Common myeloid progenitor, CD34-positive (primary cell): Measurements from ENCODE around the gene ZNF563. TPM values are rescaled to one million over a fixed set of nuclear protein-coding genes. Genes with fewer than 3 reads are reported as not detected.

ENCODE experiments used
- CTCF ChIA-PET: fragments of 350-600 bp; sonication (Branson Sonifier 250); formaldehyde crosslinking; loops from one replicate; lab custom pipeline; 2021; ENCODE audit warnings: antibody characterized with exemption; lab: Charles Lee
- POLR2A ChIA-PET: fragments of 350-600 bp; sonication (Branson Sonifier 250); formaldehyde crosslinking; loops from one replicate; lab custom pipeline; 2021; ENCODE audit warnings: antibody characterized with exemption; lab: Charles Lee
- DNase-seq, 3 donors: peaks; one replicate each; pipeline versions ENCODE4 v3.0.0 to v3.0.0-alpha.2; 2013
- H3K27ac ChIP-seq, 2 experiments: 1 replicate in 1 of 2; 2 replicates in 1 of 2; pipeline ENCODE4 v1.7.0; 2013; ENCODE audit warnings: inconsistent platforms in 2 of 2, low read length in 2 of 2, mild to moderate bottlenecking in 2 of 2, low read depth in 1 of 2, moderate library complexity in 1 of 2; ENCODE audit not compliant: severe bottlenecking in 2 of 2, insufficient read depth in 1 of 2, poor library complexity in 1 of 2
- H3K27me3 ChIP-seq, 5 experiments: replicated peaks in 2 of 5; 1 replicate in 3 of 5; 2 replicates in 2 of 5; pipeline versions ENCODE4 v1.6.1 to v1.7.0; 2013; ENCODE audit warnings: low read length in 4 of 5, mild to moderate bottlenecking in 2 of 5, moderate library complexity in 2 of 5, inconsistent platforms in 1 of 5; ENCODE audit not compliant: insufficient read depth in 5 of 5, control insufficient read depth in 4 of 5
- H3K36me3 ChIP-seq, 4 experiments: 1 replicate in 2 of 4; 2 replicates in 2 of 4; pipeline versions ENCODE4 v1.6.1 to v1.7.0; 2013; ENCODE audit warnings: low read length in 3 of 4, control low read depth in 1 of 4, mild to moderate bottlenecking in 1 of 4; ENCODE audit not compliant: control insufficient read depth in 4 of 4, insufficient read depth in 4 of 4
- H3K4me1 ChIP-seq, 4 experiments: 1 replicate in 3 of 4; 2 replicates in 1 of 4; pipeline versions ENCODE4 v1.6.1 to v1.7.1; 2013; ENCODE audit warnings: low read length in 3 of 4, mild to moderate bottlenecking in 3 of 4, control low read depth in 1 of 4, inconsistent platforms in 1 of 4, moderate library complexity in 1 of 4; ENCODE audit not compliant: control insufficient read depth in 4 of 4, insufficient read depth in 4 of 4; ENCODE audit errors: control extremely low read depth in 1 of 4
- H3K4me3 ChIP-seq, 7 experiments: 1 replicate in 4 of 7; 2 replicates in 3 of 7; pipeline versions ENCODE4 v1.5.1 to v1.7.0; 2013; ENCODE audit warnings: mild to moderate bottlenecking in 7 of 7, low read length in 6 of 7, moderate library complexity in 6 of 7, inconsistent platforms in 2 of 7, low read depth in 2 of 7, control low read depth in 1 of 7; ENCODE audit not compliant: insufficient read depth in 4 of 7, control insufficient read depth in 1 of 7; ENCODE audit errors: extremely low read depth in 1 of 7
- H3K9me3 ChIP-seq, 5 experiments: 1 replicate in 4 of 5; 2 replicates in 1 of 5; pipeline versions ENCODE4 v1.6.1 to v1.7.1; 2013; ENCODE audit warnings: low read length in 4 of 5, mild to moderate bottlenecking in 2 of 5, inconsistent platforms in 1 of 5, low read depth in 1 of 5, moderate library complexity in 1 of 5; ENCODE audit not compliant: control insufficient read depth in 4 of 5, insufficient read depth in 2 of 5; ENCODE audit errors: control extremely low read depth in 1 of 5
- WGBS: methylation state at CpG from one replicate; pipeline ENCODE4 v1.1.5; 2013; ENCODE audit not compliant: insufficient coverage; 5-methylcytosine and 5-hydroxymethylcytosine counted together
- polyA plus RNA-seq: library from polyadenylated mRNA; unstranded; fragments of 120-200 nt; gene quantifications from one replicate; pipeline ENCODE4 v1.2.1, GENCODE V29; 2013

The ZNF563 gene
- 2.3 TPM for polyA plus RNA-seq

DNA sequence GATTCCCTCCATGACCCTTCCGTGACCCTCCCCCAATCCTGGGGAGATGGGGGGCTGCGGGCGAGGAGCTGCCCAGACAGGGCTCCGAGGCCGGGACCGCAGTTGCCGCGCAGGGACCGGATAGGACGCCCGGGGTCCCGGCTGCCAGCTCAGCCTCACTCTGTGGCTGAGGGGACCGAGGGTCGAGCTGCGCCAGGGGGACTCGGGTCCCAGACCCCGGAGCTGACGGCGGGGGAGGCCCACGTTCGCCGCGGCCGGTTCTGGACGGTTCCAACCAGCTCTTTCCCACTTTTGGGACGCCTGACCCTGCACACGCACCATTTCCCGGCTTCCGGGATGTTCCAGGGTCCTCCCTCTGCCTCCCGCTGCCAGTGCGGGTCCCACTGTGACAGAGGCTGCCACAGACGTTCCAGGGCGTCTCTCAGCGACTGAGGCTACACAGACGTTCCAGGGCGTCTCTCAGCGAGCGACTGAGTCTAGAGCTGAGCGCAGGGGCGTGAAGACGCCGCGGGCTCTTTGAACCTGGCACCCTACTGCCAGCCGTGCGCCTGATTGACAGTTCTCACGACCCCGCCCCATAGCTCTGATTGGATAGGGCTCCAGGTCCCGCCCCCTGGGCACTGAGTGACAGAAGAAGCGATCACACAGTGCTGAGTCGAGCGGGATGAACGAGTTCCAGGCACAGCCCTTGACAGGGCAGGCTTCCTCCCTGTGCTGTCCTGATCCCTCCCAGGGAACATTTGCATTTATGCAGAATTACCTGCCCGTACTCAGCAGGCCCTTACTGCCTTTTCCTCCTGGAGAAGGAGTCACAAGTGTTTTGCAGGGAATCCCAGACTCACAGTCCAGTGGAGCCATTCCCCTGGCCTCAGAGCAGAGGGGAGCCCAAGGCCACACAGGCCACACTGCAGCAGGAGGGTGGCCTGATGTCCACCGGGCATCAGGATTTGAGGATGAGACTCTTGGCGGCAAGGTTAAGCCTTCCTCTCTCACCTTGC, at the start of gene ZNF563:
Gene ZNF563 (minus strand): TSS at position 472 of the 998 bp plus-strand sequence. CDS start 151 bp downstream, at position 321.
- no peaks in the 10 kb centered on the region for H3K27me3 ChIP-seq
- ChIA-PET CTCF (interaction anchor here (1.1 to 1.6 kb wide), 4 partner anchors 12 to 107 kb away, joined by 3 to 4 read pairs (median 3); partner anchors contain the start of gene ZNF443), POLR2A (interaction anchor here (1.4 kb wide), 1 partner anchor 40 kb away, joined by 6 read pairs; no protein-coding TSS in a partner anchor)
- peak within 1 kb of the TSS; percentile 76 to 99 (median 91) for H3K4me3 ChIP-seq
- 2% methylated on average over 47 of the region's 55 CpGs for WGBS
- H3K36me3 ChIP-seq, result no peaks in the 10 kb centered on the region
- H3K4me1 ChIP-seq, result peaks cover 6 to 27% (median 23%) of the 10 kb centered on the region in 4 experiments
- peak within 1 kb of the TSS; percentile 61 to 64 for H3K27ac ChIP-seq
- H3K9me3 ChIP-seq, result peaks cover 0 to 4% (median 0%) of the 10 kb centered on the region in 5 experiments
- peak; percentile 92 to 97 (median 97) for DNase-seq

DNA sequence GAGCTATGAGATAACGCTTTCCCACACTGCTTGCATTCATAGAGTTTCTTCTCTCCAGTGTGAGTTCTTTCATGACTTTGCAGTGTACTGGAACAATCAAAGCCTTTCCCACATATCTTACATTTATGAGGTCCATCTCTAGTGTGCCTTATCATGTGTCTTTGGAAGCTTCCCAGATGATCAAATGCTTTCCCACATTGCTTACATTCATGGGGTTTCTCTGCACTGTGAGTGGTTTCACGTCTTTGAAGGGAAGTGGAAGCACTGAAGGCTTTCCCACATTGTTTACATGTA, 47.0 kb upstream of the ZNF563 start:
- Histone ChIP-seq H3K9me3 (peaks cover 4 to 43% (median 22%) of the 10 kb centered on the region in 5 experiments), H3K27me3 (no peaks in the 10 kb centered on the region), H3K4me1 (no peaks in the 10 kb centered on the region), H3K4me3 (no peak overlapping the region), H3K27ac (no peak overlapping the region), H3K36me3 (peaks cover 3 to 18% (median 4%) of the 10 kb centered on the region in 4 experiments)
- no peak for DNase-seq
- ChIA-PET POLR2A (no interaction called here), CTCF (no interaction called here)
- 80% methylated on average over 2 of the region's 2 CpGs for WGBS

DNA sequence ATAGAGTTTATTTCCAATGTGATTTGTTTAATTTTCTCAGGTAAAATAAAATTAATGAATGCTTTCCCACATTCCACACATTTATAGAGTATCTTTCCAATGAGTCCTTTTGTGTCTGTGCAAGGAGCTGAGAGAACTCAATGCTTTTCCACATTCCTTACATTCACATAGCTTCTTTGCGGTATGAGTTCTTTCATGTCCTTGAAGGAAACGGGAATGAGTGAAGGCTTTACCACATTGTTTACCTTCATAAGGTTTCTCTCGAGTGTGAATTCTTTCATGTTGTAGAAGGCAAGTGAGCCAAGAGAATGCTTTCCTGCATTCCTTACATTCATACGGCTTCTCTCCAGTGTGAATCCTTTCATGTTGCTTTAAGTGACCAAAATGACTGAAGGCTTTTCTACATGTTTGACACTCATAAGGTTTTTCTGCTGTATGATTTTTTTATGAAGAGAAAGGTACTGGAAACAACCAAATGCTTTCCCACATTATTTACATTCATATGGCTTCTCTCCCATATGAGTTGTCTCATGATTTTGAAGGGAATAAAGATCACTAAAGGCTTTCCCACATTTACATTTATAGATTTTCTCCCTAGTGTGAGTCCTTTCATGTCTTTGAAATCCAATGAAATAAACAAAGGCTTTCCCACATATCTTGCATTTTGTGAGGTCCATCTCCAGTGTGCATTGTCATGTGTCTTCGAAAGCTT, 46.5 kb upstream of the ZNF563 start:
- ChIA-PET CTCF (no interaction called here), POLR2A (no interaction called here)
- no peak overlapping the region for H3K4me3 ChIP-seq
- peaks cover 3 to 18% (median 4%) of the 10 kb centered on the region in 4 experiments for H3K36me3 ChIP-seq
- WGBS, result 95% methylated on average over 3 of the region's 5 CpGs
- H3K27ac ChIP-seq, result no peak overlapping the region
- no peak for DNase-seq
- no peaks in the 10 kb centered on the region for H3K27me3 ChIP-seq
- no peaks in the 10 kb centered on the region for H3K4me1 ChIP-seq
- H3K9me3 ChIP-seq, result peaks cover 4 to 43% (median 22%) of the 10 kb centered on the region in 5 experiments

DNA sequence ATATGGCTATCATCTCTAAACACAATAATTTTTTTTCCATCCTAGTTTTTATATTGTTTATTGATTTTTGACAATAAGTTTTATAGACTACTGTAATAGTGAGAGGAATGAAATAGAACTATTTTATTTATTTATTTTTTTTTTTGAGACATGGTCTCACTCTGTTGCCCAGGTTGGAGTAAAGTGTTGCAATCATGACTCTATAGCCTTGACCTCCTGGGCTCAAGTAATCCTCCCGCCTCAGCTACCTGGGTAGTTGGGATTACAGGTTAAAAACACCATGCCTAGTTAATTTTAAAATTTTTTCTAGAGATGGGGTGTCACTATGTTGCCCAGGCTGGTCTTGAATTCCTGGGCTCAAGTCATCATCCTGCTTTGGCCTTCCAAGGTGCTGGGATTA, 40.6 kb upstream of the ZNF563 start:
- no peaks in the 10 kb centered on the region for H3K27me3 ChIP-seq
- no peak overlapping the region for H3K4me3 ChIP-seq
- H3K9me3 ChIP-seq, result peaks cover 2 to 21% (median 5%) of the 10 kb centered on the region in 5 experiments
- no peaks in the 10 kb centered on the region for H3K36me3 ChIP-seq
- POLR2A ChIA-PET, result no interaction called here
- no peak for DNase-seq
- CTCF ChIA-PET, result no interaction called here
- no CpG with 5 or more reads among the region's 1 CpG for WGBS
- no peak overlapping the region for H3K27ac ChIP-seq
- H3K4me1 ChIP-seq, result peaks cover 0 to 2% (median 0%) of the 10 kb centered on the region in 4 experiments

DNA sequence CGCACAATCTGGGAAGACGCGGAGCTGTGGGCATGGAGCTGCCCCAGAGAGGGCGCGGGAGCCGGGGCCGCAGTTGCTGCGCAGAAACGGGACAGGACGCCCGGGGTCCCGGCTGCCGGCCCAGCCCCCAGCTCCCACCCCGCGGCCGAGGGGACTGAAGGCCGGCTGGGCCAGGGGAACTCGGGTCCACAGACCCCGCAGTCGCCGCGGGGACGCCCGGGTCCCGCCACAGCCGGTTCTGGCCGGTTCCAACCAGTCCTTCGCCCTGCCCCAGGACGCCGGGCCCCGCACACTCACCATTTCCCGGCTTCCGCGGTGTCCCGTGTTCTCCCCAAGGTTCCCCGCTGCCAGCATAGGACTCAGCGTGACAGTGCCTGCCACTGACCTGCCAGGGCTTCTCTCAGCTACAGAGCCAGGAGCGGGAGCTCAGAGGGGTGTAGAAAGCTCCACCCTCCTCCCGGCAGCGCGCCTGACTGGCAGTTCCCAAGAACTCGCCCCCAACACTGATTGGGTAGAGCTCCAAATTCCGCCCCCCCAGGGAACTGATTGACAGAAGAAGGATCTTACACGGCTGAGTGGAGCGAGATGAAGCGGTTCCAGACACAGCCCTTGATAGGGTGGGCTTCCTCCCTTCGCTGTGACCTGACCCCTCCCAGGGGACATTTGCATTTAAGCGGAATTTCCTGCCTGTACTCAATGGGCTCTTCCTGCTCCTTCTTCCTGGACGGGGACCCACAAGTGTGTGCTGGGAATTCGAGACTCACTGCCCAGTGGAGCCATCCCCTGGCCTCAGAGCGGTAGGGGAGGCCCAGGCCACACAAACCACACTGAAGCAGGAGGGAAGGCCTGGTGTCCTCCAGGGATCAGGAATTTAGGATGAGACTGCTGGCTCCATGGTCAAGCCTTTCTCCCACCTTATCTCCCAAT, 32.1 kb upstream of the ZNF563 start, which contains the start of gene ZNF442:
Gene ZNF442 (minus strand): TSS at position 448 of the 927 bp plus-strand sequence. CDS start 2,052 bp downstream, outside the sequence.
- Histone ChIP-seq H3K27me3 (no peaks in the 10 kb centered on the region), H3K36me3 (no peaks in the 10 kb centered on the region), H3K4me1 (peaks cover 1 to 22% (median 18%) of the 10 kb centered on the region in 4 experiments), H3K27ac (peak within 1 kb of the TSS; percentile 25 to 73), H3K4me3 (peak within 1 kb of the TSS; percentile 62 to 90 (median 81)), H3K9me3 (peaks cover 0 to 11% (median 0%) of the 10 kb centered on the region in 5 experiments)
- POLR2A ChIA-PET, result interaction anchor here (0.6 to 1.6 kb wide), 4 partner anchors 35 to 130 kb away, joined by 3 to 7 read pairs (median 6); partner anchors contain the start of genes ZNF44 and ZNF799
- DNase-seq, result peak; percentile 95 to 98 (median 98)
- CTCF ChIA-PET, result interaction anchor here (0.6 to 1.4 kb wide), 8 partner anchors 18 to 194 kb away, joined by 3 read pairs; partner anchors contain the start of gene ZNF443
- 0% methylated on average over 46 of the region's 51 CpGs for whole genome bisulfite sequencing
